Measurements from ENCODE around the gene MICAL3. TPM values are rescaled to one million over a fixed set of nuclear protein-coding genes. Genes with fewer than 3 reads are reported as not detected.
A peak's percentile ranks its signal among the peaks of the same experiment; 100 is the strongest.

Gene MICAL3
- polyA plus RNA-seq, 4 donors, result 3.2 to 31.4 (median 10.0) TPM

GRCh38 chr22:17946662-17947367 is 77.5 kb downstream of the MICAL3 start:
- Histone ChIP-seq H3K4me1 (ENCODE audit: control insufficient read depth in 3 of 3, insufficient read depth in 2 of 3, low read depth in 1 of 3, low read length in 2 of 3) (peaks cover 0 to 17% (median 3%) of the 10 kb centered on the region in 3 donors), H3K27ac (ENCODE audit: low read depth in 1 of 3, low read length in 2 of 3) (no peak overlapping the region), H3K36me3 (ENCODE audit: control insufficient read depth in 3 of 3, insufficient read depth in 2 of 3, low read depth in 1 of 3, low read length in 3 of 3) (peaks cover 0 to 15% (median 0%) of the 10 kb centered on the region in 3 donors), H3K4me3 (ENCODE audit: low read depth in 1 of 3, low read length in 3 of 3) (no peak overlapping the region), H3K27me3 (ENCODE audit: control insufficient read depth in 3 of 3, insufficient read depth in 3 of 3, low read length in 3 of 3) (no peaks in the 10 kb centered on the region), H3K9me3 (ENCODE audit: control insufficient read depth in 2 of 2, insufficient read depth in 1 of 2, low read depth in 1 of 2, low read length in 1 of 2) (no peaks in the 10 kb centered on the region)
- WGBS, 3 donors, result 75 to 90% (median 87%) methylated on average over 9 of the region's 9 CpGs
- DNase-seq, result no peak
- no peak for FAIRE-seq

GRCh38 chr22:17945888-17946648 is 78.3 kb downstream of the MICAL3 start:
- Histone ChIP-seq H3K36me3 (ENCODE audit: control insufficient read depth in 3 of 3, insufficient read depth in 2 of 3, low read depth in 1 of 3, low read length in 3 of 3) (peaks cover 0 to 18% (median 0%) of the 10 kb centered on the region in 3 donors), H3K4me3 (ENCODE audit: low read depth in 1 of 3, low read length in 3 of 3) (no peak overlapping the region), H3K9me3 (ENCODE audit: control insufficient read depth in 2 of 2, insufficient read depth in 1 of 2, low read depth in 1 of 2, low read length in 1 of 2) (no peaks in the 10 kb centered on the region), H3K4me1 (ENCODE audit: control insufficient read depth in 3 of 3, insufficient read depth in 2 of 3, low read depth in 1 of 3, low read length in 2 of 3) (peaks cover 0 to 14% (median 3%) of the 10 kb centered on the region in 3 donors), H3K27ac (ENCODE audit: low read depth in 1 of 3, low read length in 2 of 3) (no peak overlapping the region), H3K27me3 (ENCODE audit: control insufficient read depth in 3 of 3, insufficient read depth in 3 of 3, low read length in 3 of 3) (no peaks in the 10 kb centered on the region)
- WGBS, 3 donors, result 57 to 68% (median 59%) methylated on average over 16 of the region's 16 CpGs
- FAIRE-seq (no peak), DNase-seq (no peak)

- H3K27ac ChIP-seq (ENCODE audit: low read depth in 1 of 3, low read length in 2 of 3), result no peak overlapping the region
- DNase-seq, result no peak
- peaks cover 0 to 11% (median 0%) of the 10 kb centered on the region in 3 donors for H3K4me1 ChIP-seq (ENCODE audit: control insufficient read depth in 3 of 3, insufficient read depth in 2 of 3, low read depth in 1 of 3, low read length in 2 of 3)
- no peaks in the 10 kb centered on the region for H3K9me3 ChIP-seq (ENCODE audit: control insufficient read depth in 2 of 2, insufficient read depth in 1 of 2, low read depth in 1 of 2, low read length in 1 of 2)
- peaks cover 0 to 18% (median 0%) of the 10 kb centered on the region in 3 donors for H3K36me3 ChIP-seq (ENCODE audit: control insufficient read depth in 3 of 3, insufficient read depth in 2 of 3, low read depth in 1 of 3, low read length in 3 of 3)
- no peak overlapping the region for H3K4me3 ChIP-seq (ENCODE audit: low read depth in 1 of 3, low read length in 3 of 3)
- WGBS, 3 donors, result 83 to 87% (median 83%) methylated on average over 13 to 15 of the region's 15 CpGs
- FAIRE-seq, result no peak
- no peaks in the 10 kb centered on the region for H3K27me3 ChIP-seq (ENCODE audit: control insufficient read depth in 3 of 3, insufficient read depth in 3 of 3, low read length in 3 of 3)
Measured at GRCh38 chr22:17945156-17945887, 79.0 kb downstream of the MICAL3 start.

GRCh38 chr22:17944256-17944655 is 80.1 kb downstream of the MICAL3 start:
- Histone ChIP-seq H3K27me3 (ENCODE audit: control insufficient read depth in 3 of 3, insufficient read depth in 3 of 3, low read length in 3 of 3) (no peaks in the 10 kb centered on the region), H3K9me3 (ENCODE audit: control insufficient read depth in 2 of 2, insufficient read depth in 1 of 2, low read depth in 1 of 2, low read length in 1 of 2) (no peaks in the 10 kb centered on the region), H3K36me3 (ENCODE audit: control insufficient read depth in 3 of 3, insufficient read depth in 2 of 3, low read depth in 1 of 3, low read length in 3 of 3) (peaks cover 0 to 18% (median 0%) of the 10 kb centered on the region in 3 donors), H3K4me3 (ENCODE audit: low read depth in 1 of 3, low read length in 3 of 3) (no peak overlapping the region), H3K4me1 (ENCODE audit: control insufficient read depth in 3 of 3, insufficient read depth in 2 of 3, low read depth in 1 of 3, low read length in 2 of 3) (peaks cover under 1 to 5% (median 2%) of the 10 kb centered on the region in 3 donors), H3K27ac (ENCODE audit: low read depth in 1 of 3, low read length in 2 of 3) (peak overlapping the region in 1 of 3 donors; percentile 2)
- FAIRE-seq (no peak), DNase-seq (no peak)
- WGBS, 3 donors, result 76 to 90% (median 85%) methylated on average over 9 of the region's 9 CpGs

GRCh38 chr22:17943533-17944249 is 80.7 kb downstream of the MICAL3 start:
- no peaks in the 10 kb centered on the region for H3K27me3 ChIP-seq (ENCODE audit: control insufficient read depth in 3 of 3, insufficient read depth in 3 of 3, low read length in 3 of 3)
- 72 to 90% (median 78%) methylated on average over 6 of the region's 6 CpGs for WGBS, 3 donors
- peaks cover 3 to 5% (median 3%) of the 10 kb centered on the region in 3 donors for H3K4me1 ChIP-seq (ENCODE audit: control insufficient read depth in 3 of 3, insufficient read depth in 2 of 3, low read depth in 1 of 3, low read length in 2 of 3)
- no peak overlapping the region for H3K4me3 ChIP-seq (ENCODE audit: low read depth in 1 of 3, low read length in 3 of 3)
- peak overlapping the region in 1 of 3 donors; percentile 2 for H3K27ac ChIP-seq (ENCODE audit: low read depth in 1 of 3, low read length in 2 of 3)
- H3K36me3 ChIP-seq (ENCODE audit: control insufficient read depth in 3 of 3, insufficient read depth in 2 of 3, low read depth in 1 of 3, low read length in 3 of 3), result peaks cover 0 to 18% (median 0%) of the 10 kb centered on the region in 3 donors
- H3K9me3 ChIP-seq (ENCODE audit: control insufficient read depth in 2 of 2, insufficient read depth in 1 of 2, low read depth in 1 of 2, low read length in 1 of 2), result no peaks in the 10 kb centered on the region
- peak in 1 of 2 donors; percentile 17 for DNase-seq
- no peak for FAIRE-seq

- no peak for DNase-seq
- H3K27me3 ChIP-seq (ENCODE audit: control insufficient read depth in 3 of 3, insufficient read depth in 3 of 3, low read length in 3 of 3), result no peaks in the 10 kb centered on the region
- H3K9me3 ChIP-seq (ENCODE audit: control insufficient read depth in 2 of 2, insufficient read depth in 1 of 2, low read depth in 1 of 2, low read length in 1 of 2), result no peaks in the 10 kb centered on the region
- peaks cover 3 to 7% (median 5%) of the 10 kb centered on the region in 3 donors for H3K4me1 ChIP-seq (ENCODE audit: control insufficient read depth in 3 of 3, insufficient read depth in 2 of 3, low read depth in 1 of 3, low read length in 2 of 3)
- 81 to 94% (median 93%) methylated on average over 8 of the region's 8 CpGs for WGBS, 3 donors
- no peak overlapping the region for H3K4me3 ChIP-seq (ENCODE audit: low read depth in 1 of 3, low read length in 3 of 3)
- H3K36me3 ChIP-seq (ENCODE audit: control insufficient read depth in 3 of 3, insufficient read depth in 2 of 3, low read depth in 1 of 3, low read length in 3 of 3), result peaks cover 0 to 16% (median 0%) of the 10 kb centered on the region in 3 donors
- no peak for FAIRE-seq
- H3K27ac ChIP-seq (ENCODE audit: low read depth in 1 of 3, low read length in 2 of 3), result no peak overlapping the region
Measured at GRCh38 chr22:17942721-17943120, 81.6 kb downstream of the MICAL3 start.

- 91 to 92% (median 92%) methylated on average over 18 of the region's 18 CpGs for WGBS, 3 donors
- H3K27ac ChIP-seq (ENCODE audit: low read depth in 1 of 3, low read length in 2 of 3), result no peak overlapping the region
- peaks cover 0 to 13% (median 0%) of the 10 kb centered on the region in 3 donors for H3K36me3 ChIP-seq (ENCODE audit: control insufficient read depth in 3 of 3, insufficient read depth in 2 of 3, low read depth in 1 of 3, low read length in 3 of 3)
- no peaks in the 10 kb centered on the region for H3K9me3 ChIP-seq (ENCODE audit: control insufficient read depth in 2 of 2, insufficient read depth in 1 of 2, low read depth in 1 of 2, low read length in 1 of 2)
- no peak overlapping the region for H3K4me3 ChIP-seq (ENCODE audit: low read depth in 1 of 3, low read length in 3 of 3)
- FAIRE-seq (no peak), DNase-seq (no peak)
- peaks cover 3 to 7% (median 5%) of the 10 kb centered on the region in 3 donors for H3K4me1 ChIP-seq (ENCODE audit: control insufficient read depth in 3 of 3, insufficient read depth in 2 of 3, low read depth in 1 of 3, low read length in 2 of 3)
- H3K27me3 ChIP-seq (ENCODE audit: control insufficient read depth in 3 of 3, insufficient read depth in 3 of 3, low read length in 3 of 3), result no peaks in the 10 kb centered on the region
Measured at GRCh38 chr22:17941471-17942406, 82.6 kb downstream of the MICAL3 start.
